Measurements from ENCODE around the gene ADGRE2. TPM values are rescaled to one million over a fixed set of nuclear protein-coding genes. Genes with fewer than 3 reads are reported as not detected.

Gene ADGRE2
- total and polyA plus RNA-seq, 2 donors (not counting 3 experiments of a cell fraction or from before 2014, with no cell fraction given): not detected

DNA sequence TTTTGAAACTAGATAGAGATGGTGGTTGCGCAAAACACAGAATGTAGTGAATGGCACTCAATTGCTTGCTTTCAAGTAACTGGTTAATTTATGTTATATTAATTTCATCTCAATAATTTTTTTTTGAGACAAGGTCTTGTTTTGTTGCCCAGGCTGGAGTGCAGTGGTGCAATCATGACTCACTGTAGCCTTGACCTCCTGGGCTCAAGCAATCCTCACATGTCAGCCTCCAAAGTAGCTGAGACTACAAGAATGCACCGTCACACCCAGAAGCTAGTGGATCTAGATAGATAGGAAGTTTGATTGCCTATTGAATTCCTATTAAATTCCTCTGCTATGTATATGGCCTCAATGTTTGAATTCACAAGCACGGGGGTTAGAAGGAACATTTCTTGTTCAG, 26.4 kb upstream of the ADGRE2 start:
- no peak for DNase-seq (ENCODE audit: low read depth, low spot score)
- intact Hi-C loops (cut with micrococcal nuclease): no loop called here
- H3K36me3 ChIP-seq (ENCODE audit: control insufficient read depth in 2 of 2, extremely low read depth in 1 of 2, insufficient read depth in 2 of 2, low read length in 2 of 2): no peaks in the 10 kb centered on the region
- no TSS peak for BruUV-seq (replicated peaks)
- H3K9me3 ChIP-seq (replicated peaks; ENCODE audit: control insufficient read depth, insufficient read depth, low read length): no peaks in the 10 kb centered on the region
- H3K27me3 ChIP-seq (ENCODE audit: control insufficient read depth in 2 of 2, insufficient read depth in 2 of 2, low read length in 2 of 2): no peaks in the 10 kb centered on the region
- no peaks in the 10 kb centered on the region for H3K9me1 ChIP-seq (replicated peaks; ENCODE audit: control insufficient read depth, extremely low read depth, insufficient read depth, low read length)
- no peaks in the 10 kb centered on the region for H3K79me2 ChIP-seq (ENCODE audit: control insufficient read depth, insufficient read depth, low read length)
- no peak overlapping the region for H3K27ac ChIP-seq (ENCODE audit: insufficient read depth, low read depth, low read length)
- no peak overlapping the region for H2AFZ ChIP-seq (ENCODE audit: low read depth, low read length)
- dilution Hi-C loops (cut with MboI; ENCODE audit: extremely low pct_ligation_motif_present, low sequenced_read_pairs): no loop called here
- no peaks in the 10 kb centered on the region for H4K20me1 ChIP-seq (replicated peaks; ENCODE audit: control insufficient read depth, extremely low read depth, insufficient read depth, low read length)
- ChIA-PET POLR2A (no interaction called here), CTCF (no interaction called here)
- TF ChIP-seq POLR2A (IDR thresholded peaks at IDR 0.05; ENCODE audit: low read depth, low read length): no peak
- TF ChIP-seq GATA2 (IDR thresholded peaks at IDR 0.05; ENCODE audit: insufficient read depth, insufficient read length, low read depth, low read length): no peak
- TF ChIP-seq, protein P1, sequence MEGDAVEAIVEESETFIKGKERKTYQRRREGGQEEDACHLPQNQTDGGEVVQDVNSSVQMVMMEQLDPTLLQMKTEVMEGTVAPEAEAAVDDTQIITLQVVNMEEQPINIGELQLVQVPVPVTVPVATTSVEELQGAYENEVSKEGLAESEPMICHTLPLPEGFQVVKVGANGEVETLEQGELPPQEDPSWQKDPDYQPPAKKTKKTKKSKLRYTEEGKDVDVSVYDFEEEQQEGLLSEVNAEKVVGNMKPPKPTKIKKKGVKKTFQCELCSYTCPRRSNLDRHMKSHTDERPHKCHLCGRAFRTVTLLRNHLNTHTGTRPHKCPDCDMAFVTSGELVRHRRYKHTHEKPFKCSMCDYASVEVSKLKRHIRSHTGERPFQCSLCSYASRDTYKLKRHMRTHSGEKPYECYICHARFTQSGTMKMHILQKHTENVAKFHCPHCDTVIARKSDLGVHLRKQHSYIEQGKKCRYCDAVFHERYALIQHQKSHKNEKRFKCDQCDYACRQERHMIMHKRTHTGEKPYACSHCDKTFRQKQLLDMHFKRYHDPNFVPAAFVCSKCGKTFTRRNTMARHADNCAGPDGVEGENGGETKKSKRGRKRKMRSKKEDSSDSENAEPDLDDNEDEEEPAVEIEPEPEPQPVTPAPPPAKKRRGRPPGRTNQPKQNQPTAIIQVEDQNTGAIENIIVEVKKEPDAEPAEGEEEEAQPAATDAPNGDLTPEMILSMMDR (IDR thresholded peaks at IDR 0.05; ENCODE audit: extremely low read depth in 1 of 2, insufficient read depth in 1 of 2, low read depth in 1 of 2, low read length in 2 of 2): no peak
- TF ChIP-seq FOS (IDR thresholded peaks at IDR 0.05; ENCODE audit: borderline replicate concordance, insufficient read depth, low read length): no peak
- no peak for TF ChIP-seq JUN (IDR thresholded peaks at IDR 0.05; ENCODE audit: borderline replicate concordance, insufficient read depth, insufficient read length, low read depth)
- TF ChIP-seq POLR2AphosphoS5 (IDR thresholded peaks at IDR 0.05; ENCODE audit: insufficient read depth, low read depth, low read length): no peak
- no peak for TF ChIP-seq EZH2 (IDR thresholded peaks at IDR 0.05; ENCODE audit: borderline replicate concordance, low read depth, low read length, severe bottlenecking)
- TF ChIP-seq, protein P2, sequence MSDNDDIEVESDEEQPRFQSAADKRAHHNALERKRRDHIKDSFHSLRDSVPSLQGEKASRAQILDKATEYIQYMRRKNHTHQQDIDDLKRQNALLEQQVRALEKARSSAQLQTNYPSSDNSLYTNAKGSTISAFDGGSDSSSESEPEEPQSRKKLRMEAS (IDR thresholded peaks at IDR 0.05; ENCODE audit: insufficient read depth, insufficient read length): no peak
- TF ChIP-seq MYC (IDR thresholded peaks at IDR 0.05; ENCODE audit: low read depth, low read length): no peak
- H3K4me1 ChIP-seq (ENCODE audit: control insufficient read depth, extremely low read depth, insufficient read depth, low read length): no peaks in the 10 kb centered on the region
- H3K9ac ChIP-seq (replicated peaks; ENCODE audit: extremely low read depth, insufficient read depth, low read length): no peak overlapping the region
- FAIRE-seq: no peak
- H3K4me2 ChIP-seq (ENCODE audit: insufficient read depth, low read length): no peak overlapping the region
- no peak overlapping the region for H3K4me3 ChIP-seq (replicated peaks in 1 of 3; ENCODE audit: insufficient read depth in 1 of 3, low read depth in 1 of 3, low read length in 3 of 3)

Data from endothelial cell of umbilical vein (primary cell).